Mesothelial cell of epicardium (in vitro differentiated cells): ENCODE measurements around the gene MBNL1. TPM values are rescaled to one million over a fixed set of nuclear protein-coding genes. Genes with fewer than 3 reads are reported as not detected.

Experiments used
- DNase-seq, 2 experiments: peaks; one replicate each; pipeline ENCODE4 v3.0.0; 2021; ENCODE audit warnings: low spot score in 2 of 2; ENCODE audit not compliant: unreplicated experiment in 2 of 2
- H3K27ac Mint-ChIP-seq: 2 replicates; pipeline ENCODE4 v1.8.0; 2021; ENCODE audit warnings: mixed read lengths
- H3K27me3 Mint-ChIP-seq: 2 replicates; pipeline ENCODE4 v1.8.0; 2021; ENCODE audit warnings: low read depth, mixed read lengths
- H3K36me3 Mint-ChIP-seq: 2 replicates; pipeline ENCODE4 v1.8.0; 2021; ENCODE audit warnings: mixed read lengths
- H3K4me1 Mint-ChIP-seq: 2 replicates; pipeline ENCODE4 v1.8.0; 2021; ENCODE audit warnings: mixed read lengths
- H3K4me3 Mint-ChIP-seq: 2 replicates; pipeline ENCODE4 v1.8.0; 2021; ENCODE audit warnings: mild to moderate bottlenecking, moderate library complexity, mixed read lengths
- H3K9me3 Mint-ChIP-seq: 2 replicates; pipeline ENCODE4 v1.8.0; 2021; ENCODE audit warnings: mixed read lengths
- CTCF ChIP-seq: fragments of 200-600 bp; sonication (generic); IDR thresholded peaks from one replicate; pipeline ENCODE4 v1.5.0; 2021; ENCODE audit warnings: antibody characterized with exemption; ENCODE audit not compliant: unreplicated experiment
- total RNA-seq: library from RNA; stranded (reverse); gene quantifications from 3 replicates; pipeline ENCODE4 v1.2.1, GENCODE V29; 2021

The MBNL1 gene
- total RNA-seq, 1 donor from 2014 or later = 74.8 TPM

DNA sequence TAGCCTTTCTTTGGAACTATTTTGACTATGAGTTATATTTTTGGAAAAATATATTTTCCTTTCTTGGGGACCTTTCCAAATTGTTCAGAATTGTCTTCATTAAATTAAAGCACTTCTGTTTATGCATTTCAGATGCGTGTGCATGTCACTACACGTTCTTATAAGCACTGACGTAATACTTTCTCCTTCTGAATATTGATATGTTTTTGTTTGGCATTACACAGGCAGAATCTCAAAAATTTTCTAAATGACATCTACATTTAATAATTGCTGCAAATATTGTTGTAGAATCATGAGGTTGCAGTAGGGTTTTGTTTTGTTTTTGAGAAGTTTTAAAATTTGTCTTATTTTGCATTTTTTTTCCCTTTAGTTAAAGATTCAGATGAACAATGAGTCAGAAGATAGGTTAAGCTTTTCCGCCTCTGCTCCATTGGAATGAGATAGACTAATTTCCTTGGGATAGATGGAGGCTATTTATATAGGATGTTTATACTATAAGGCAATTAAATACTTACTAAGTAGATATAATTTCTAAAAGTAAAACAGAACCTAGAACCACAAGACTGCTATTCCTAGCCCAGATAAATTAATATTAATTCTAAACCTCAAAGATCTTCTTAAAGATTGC is 110.8 kb downstream of the MBNL1 start:
- Mint-ChIP-seq H3K9me3 (no peaks in the 10 kb centered on the region), H3K27ac (no peak overlapping the region), H3K27me3 (no peaks in the 10 kb centered on the region), H3K36me3 (peaks cover 3% of the 10 kb centered on the region), H3K4me1 (peaks cover 20% of the 10 kb centered on the region), H3K4me3 (no peak overlapping the region)
- TF ChIP-seq CTCF = no peak
- no peak for DNase-seq

DNA sequence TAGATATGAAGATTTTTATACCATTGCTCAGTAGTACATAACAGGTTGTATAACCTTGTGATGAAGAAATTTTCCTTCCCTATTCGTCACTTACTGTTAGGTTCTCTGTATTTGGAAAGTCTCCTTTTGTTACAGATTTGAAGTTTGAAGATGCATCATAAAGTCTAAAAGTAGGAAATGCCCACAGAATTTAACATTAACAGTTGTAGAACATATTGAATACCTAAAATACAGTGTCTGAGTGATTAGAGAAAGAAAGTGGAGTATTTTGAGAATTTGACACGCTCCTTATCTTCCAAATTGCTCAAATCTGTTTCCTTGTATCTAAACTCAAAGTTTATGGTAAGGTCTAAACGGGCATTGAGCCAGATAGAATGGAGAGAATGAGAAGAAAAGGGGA is 111.3 kb downstream of the MBNL1 start:
- TF ChIP-seq CTCF = no peak
- Mint-ChIP-seq H3K27ac (peak overlapping the region; percentile 4), H3K4me1 (peaks cover 21% of the 10 kb centered on the region)

GRCh38 chr3:152381881-152382295 is 113.2 kb downstream of the MBNL1 start:
- Mint-ChIP-seq H3K9me3 (no peaks in the 10 kb centered on the region), H3K36me3 (peaks cover 3% of the 10 kb centered on the region), H3K4me3 (no peak overlapping the region), H3K27ac (no peak overlapping the region), H3K4me1 (peaks cover 26% of the 10 kb centered on the region), H3K27me3 (no peaks in the 10 kb centered on the region)
- no peak for TF ChIP-seq CTCF
- no peak for DNase-seq

More for the DNA sequence above, 111.3 kb downstream of the MBNL1 start:
- peaks cover 3% of the 10 kb centered on the region for H3K36me3 Mint-ChIP-seq
- no peaks in the 10 kb centered on the region for H3K9me3 Mint-ChIP-seq
- H3K4me3 Mint-ChIP-seq = no peak overlapping the region
- H3K27me3 Mint-ChIP-seq = no peaks in the 10 kb centered on the region
- no peak for DNase-seq

- peak overlapping the region; percentile 54 for H3K27ac Mint-ChIP-seq
- peaks cover 3% of the 10 kb centered on the region for H3K36me3 Mint-ChIP-seq
- no peak overlapping the region for H3K4me3 Mint-ChIP-seq
- H3K27me3 Mint-ChIP-seq = no peaks in the 10 kb centered on the region
- DNase-seq = no peak
- H3K9me3 Mint-ChIP-seq = no peaks in the 10 kb centered on the region
- TF ChIP-seq CTCF = no peak
- peaks cover 28% of the 10 kb centered on the region for H3K4me1 Mint-ChIP-seq
Measured at GRCh38 chr3:152382312-152383135, 113.8 kb downstream of the MBNL1 start.

DNA sequence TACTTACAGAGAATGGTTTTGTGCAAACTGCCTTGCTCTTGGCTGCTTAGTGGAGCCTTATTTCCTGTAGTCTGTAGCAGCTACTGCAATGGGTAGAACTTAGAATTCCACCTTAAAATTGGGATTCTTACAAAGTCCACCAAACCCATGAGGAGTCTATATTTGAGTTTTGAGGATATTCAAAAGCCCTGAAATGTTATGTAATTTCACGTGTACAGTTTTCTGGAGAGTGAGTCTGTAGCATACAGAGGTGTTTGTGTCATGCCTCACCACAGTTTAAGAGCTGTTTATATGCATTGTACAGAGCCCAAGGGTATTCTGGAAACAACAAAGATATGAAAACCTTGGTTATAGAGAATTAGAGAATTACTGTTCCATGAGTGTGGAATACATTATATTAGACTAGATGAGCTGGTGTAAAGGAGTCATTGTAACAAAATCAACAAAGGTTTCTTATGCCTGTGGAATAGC is 114.4 kb downstream of the MBNL1 start:
- TF ChIP-seq CTCF = no peak
- no peaks in the 10 kb centered on the region for H3K9me3 Mint-ChIP-seq
- H3K4me1 Mint-ChIP-seq = peaks cover 28% of the 10 kb centered on the region
- no peak overlapping the region for H3K27ac Mint-ChIP-seq
- H3K36me3 Mint-ChIP-seq = no peaks in the 10 kb centered on the region
- no peak overlapping the region for H3K4me3 Mint-ChIP-seq
- DNase-seq = no peak
- no peaks in the 10 kb centered on the region for H3K27me3 Mint-ChIP-seq
